SK-N-MC (cell line): ENCODE measurements around the gene SUV39H2.

ENCODE experiments used
- EZH2 ChIP-seq: fragments of 200-600 bp; sonication (generic); IDR thresholded peaks from one replicate; pipeline ENCODE4 v1.6.1; 2017; ENCODE audit warnings: antibody characterized with exemption
- POLR2AphosphoS5 ChIP-seq: IDR thresholded peaks from 2 replicates; pipeline ENCODE4 v1.6.1; 2012; ENCODE audit warnings: mild to moderate bottlenecking, low read depth, low read length, borderline replicate concordance

GRCh38 chr10:14843327-14843988 is 35.2 kb upstream of the SUV39H2 start:
- TF ChIP-seq POLR2AphosphoS5 (no peak), EZH2 (no peak)
